ENCODE results near the gene ABCB9. TPM values are rescaled to one million over a fixed set of nuclear protein-coding genes. Genes with fewer than 3 reads are reported as not detected.

ABCB9 gene
- total RNA-seq, 6 experiments from 2014 or later, result 0.48 to 1.4 (median 0.94) TPM

- ATAC-seq (peak; percentile 84 to 94 (median 88)), DNase-seq (peak in 2 of 3 donors; percentile 66 to 80)
- Histone ChIP-seq H3K9me3 (no peaks in the 10 kb centered on the region), H3K27ac (peak overlapping the region in 1 of 3 donors; percentile 73), H3K36me3 (no peaks in the 10 kb centered on the region), H3K4me1 (peaks cover 0 to 8% (median 2%) of the 10 kb centered on the region in 4 donors), H3K4me3 (no peak overlapping the region), H3K27me3 (no peaks in the 10 kb centered on the region)
- TF ChIP-seq POLR2A (IDR thresholded peaks at IDR 0.05) (no peak), CTCF (IDR thresholded peaks at IDR 0.05) (no peak)
- 68% methylated on average over 11 of the region's 12 CpGs for WGBS (ENCODE audit: insufficient coverage, low coverage, low lambda C conversion rate, missing lambda C conversion rate)
- intact Hi-C loops (cut with DNase I), result no loop called here
Observed at GRCh38 chr12:122928404-122929147, 37.7 kb downstream of the ABCB9 start.

GRCh38 chr12:122927756-122928403 lies 38.4 kb downstream of the ABCB9 start:
- no peaks in the 10 kb centered on the region for H3K27me3 ChIP-seq
- TF ChIP-seq POLR2A (IDR thresholded peaks at IDR 0.05) (no peak), CTCF (IDR thresholded peaks at IDR 0.05) (no peak)
- H3K27ac ChIP-seq, result no peak overlapping the region
- DNase-seq (no peak), ATAC-seq (no peak)
- peaks cover 0 to 8% (median 2%) of the 10 kb centered on the region in 4 donors for H3K4me1 ChIP-seq
- WGBS (ENCODE audit: insufficient coverage, low coverage, low lambda C conversion rate, missing lambda C conversion rate), result 78% methylated on average over 10 of the region's 11 CpGs
- no peaks in the 10 kb centered on the region for H3K9me3 ChIP-seq
- no peak overlapping the region for H3K4me3 ChIP-seq
- no peaks in the 10 kb centered on the region for H3K36me3 ChIP-seq
- intact Hi-C loops (cut with DNase I), result no loop called here

GRCh38 chr12:122921917-122922316 lies 44.3 kb downstream of the ABCB9 start:
- no peaks in the 10 kb centered on the region for H3K36me3 ChIP-seq
- TF ChIP-seq POLR2A (IDR thresholded peaks at IDR 0.05), result no peak
- no peak for TF ChIP-seq CTCF (IDR thresholded peaks at IDR 0.05)
- H3K27me3 ChIP-seq, result no peaks in the 10 kb centered on the region
- no peak overlapping the region for H3K27ac ChIP-seq
- H3K4me1 ChIP-seq, result peaks cover 0 to 16% (median 5%) of the 10 kb centered on the region in 4 donors
- H3K4me3 ChIP-seq, result no peak overlapping the region
- 94% methylated on average over 3 of the region's 8 CpGs for WGBS (ENCODE audit: insufficient coverage, low coverage, low lambda C conversion rate, missing lambda C conversion rate)
- ATAC-seq (no peak), DNase-seq (no peak)
- intact Hi-C loops (cut with DNase I), result no loop called here
- H3K9me3 ChIP-seq, result no peaks in the 10 kb centered on the region

- peaks cover 0 to 16% (median 5%) of the 10 kb centered on the region in 4 donors for H3K4me1 ChIP-seq
- WGBS (ENCODE audit: insufficient coverage, low coverage, low lambda C conversion rate, missing lambda C conversion rate), result 93% methylated on average over 4 of the region's 5 CpGs
- H3K9me3 ChIP-seq, result no peaks in the 10 kb centered on the region
- H3K36me3 ChIP-seq, result no peaks in the 10 kb centered on the region
- TF ChIP-seq POLR2A (IDR thresholded peaks at IDR 0.05) (no peak), CTCF (IDR thresholded peaks at IDR 0.05) (no peak)
- DNase-seq (no peak), ATAC-seq (no peak)
- no peaks in the 10 kb centered on the region for H3K27me3 ChIP-seq
- no peak overlapping the region for H3K27ac ChIP-seq
- intact Hi-C loops (cut with DNase I), result no loop called here
- no peak overlapping the region for H3K4me3 ChIP-seq
Observed at GRCh38 chr12:122920687-122921086, 45.6 kb downstream of the ABCB9 start.

Data from right lobe of liver (tissue), 6 donors.